ENCODE measurements around the gene RASL11A. TPM values are rescaled to one million over a fixed set of nuclear protein-coding genes. Genes with fewer than 3 reads are reported as not detected.

RASL11A gene
- total RNA-seq, 1 experiment from 2014 or later, result 59.7 TPM

DNA sequence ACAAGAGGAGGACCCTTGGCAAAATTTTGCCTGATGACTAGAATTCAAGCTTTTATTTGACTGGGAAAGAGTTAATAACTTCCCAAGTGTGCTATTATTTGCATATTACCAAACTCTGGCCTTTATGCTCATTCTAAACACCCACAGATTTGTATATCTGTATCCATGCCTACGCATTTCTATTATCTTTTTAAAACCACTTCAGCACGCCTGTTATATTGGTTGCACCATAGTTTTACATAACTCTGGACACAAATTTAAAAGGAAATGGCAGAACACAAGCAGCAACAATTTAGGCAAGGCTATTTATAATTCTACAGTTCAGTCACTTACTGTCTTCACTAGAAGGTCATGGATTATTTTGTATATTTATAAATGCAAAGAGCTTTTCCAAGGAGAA lies 3.7 kb upstream of the RASL11A start:
- Histone ChIP-seq H3K4me3 (ENCODE audit: low read length) (no peak overlapping the region), H4K20me1 (ENCODE audit: low read length) (0 out of 2 replicates have a peak, but pooled peaks cover 4% of the 10 kb centered on the region), H3F3A (ENCODE audit: low read length, unreplicated experiment) (no peaks in the 10 kb centered on the region), H3K79me2 (ENCODE audit: low read length) (peaks cover 8% of the 10 kb centered on the region), H3K4me2 (ENCODE audit: low read length) (no peak overlapping the region), H3K27me3 (ENCODE audit: low read length) (no peaks in the 10 kb centered on the region), H3K4me1 (ENCODE audit: insufficient read depth, low read length) (peaks cover 6% of the 10 kb centered on the region; the same call in 1 of the 2 replicates), H3K36me3 (ENCODE audit: low read depth, low read length) (no peaks in the 10 kb centered on the region), H3K9me3 (ENCODE audit: low read length) (no peaks in the 10 kb centered on the region), H2AFZ (ENCODE audit: low read length) (no peak overlapping the region), H3K9me2 (replicated peaks; ENCODE audit: low read length) (no peaks in the 10 kb centered on the region), H3K9ac (ENCODE audit: low read length) (no peak overlapping the region), H3K27ac (ENCODE audit: low read length) (no peak overlapping the region)
- no peak for DNase-seq
- ATAC-seq, result no peak
- ChIA-PET POLR2A (ENCODE audit: unreplicated experiment) (no interaction called here), CTCF (interaction anchor here (0.7 kb wide), 1 partner anchor 9 kb away, joined by 3 read pairs; no protein-coding TSS in a partner anchor)
- TF ChIP-seq EZH2 (IDR thresholded peaks at IDR 0.05; ENCODE audit: low read length, unreplicated experiment), result no peak
- no TSS peak for BruUV-seq (replicated peaks)
- intact Hi-C loops (cut with micrococcal nuclease), result no loop called here

DNA sequence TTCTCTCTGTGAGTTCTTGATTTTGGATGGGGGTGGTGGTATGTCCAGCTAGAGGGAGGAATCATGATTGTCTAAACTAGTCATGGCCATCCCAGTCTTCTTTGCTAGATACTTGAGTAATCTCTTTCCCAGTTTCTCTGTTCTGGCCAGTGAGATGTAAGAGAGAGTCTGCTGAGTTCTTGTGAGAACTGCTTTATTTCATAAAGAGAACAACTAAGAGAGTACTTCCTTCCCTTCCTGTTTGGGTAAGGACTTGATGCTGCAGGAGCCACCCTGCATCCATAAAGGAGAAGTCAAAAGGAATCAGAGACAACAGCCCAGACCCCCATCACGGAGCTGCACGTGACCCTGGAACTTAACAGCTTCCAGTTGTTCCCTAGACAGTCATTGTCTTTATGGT lies 3.0 kb upstream of the RASL11A start:
- peaks cover 8% of the 10 kb centered on the region for H3K79me2 ChIP-seq (ENCODE audit: low read length)
- no TSS peak for BruUV-seq (replicated peaks)
- DNase-seq, result no peak
- H3K9ac ChIP-seq (ENCODE audit: low read length), result no peak overlapping the region
- no peak overlapping the region for H3K4me3 ChIP-seq (ENCODE audit: low read length)
- H2AFZ ChIP-seq (ENCODE audit: low read length), result no peak overlapping the region
- H3K36me3 ChIP-seq (ENCODE audit: low read depth, low read length), result no peaks in the 10 kb centered on the region
- H3K4me1 ChIP-seq (ENCODE audit: insufficient read depth, low read length), result peaks cover 11% of the 10 kb centered on the region
- no peaks in the 10 kb centered on the region for H3F3A ChIP-seq (ENCODE audit: low read length, unreplicated experiment)
- H3K4me2 ChIP-seq (ENCODE audit: low read length), result no peak overlapping the region
- H3K9me3 ChIP-seq (ENCODE audit: low read length), result no peaks in the 10 kb centered on the region
- no peak for ATAC-seq
- ChIA-PET CTCF (interaction anchor here (0.7 kb wide), 1 partner anchor 8 kb away, joined by 3 read pairs; no protein-coding TSS in a partner anchor), POLR2A (ENCODE audit: unreplicated experiment) (no interaction called here)
- no peaks in the 10 kb centered on the region for H3K9me2 ChIP-seq (replicated peaks; ENCODE audit: low read length)
- no peak for TF ChIP-seq EZH2phosphoT487 (IDR thresholded peaks at IDR 0.05; ENCODE audit: borderline replicate concordance, low read length)
- no peak for TF ChIP-seq EZH2 (IDR thresholded peaks at IDR 0.05; ENCODE audit: low read length, unreplicated experiment)
- H4K20me1 ChIP-seq (ENCODE audit: low read length), result 0 out of 2 replicates have a peak, but pooled peaks cover 4% of the 10 kb centered on the region
- intact Hi-C loops (cut with micrococcal nuclease), result no loop called here
- H3K27ac ChIP-seq (ENCODE audit: low read length), result no peak overlapping the region
- H3K27me3 ChIP-seq (ENCODE audit: low read length), result no peaks in the 10 kb centered on the region

DNA sequence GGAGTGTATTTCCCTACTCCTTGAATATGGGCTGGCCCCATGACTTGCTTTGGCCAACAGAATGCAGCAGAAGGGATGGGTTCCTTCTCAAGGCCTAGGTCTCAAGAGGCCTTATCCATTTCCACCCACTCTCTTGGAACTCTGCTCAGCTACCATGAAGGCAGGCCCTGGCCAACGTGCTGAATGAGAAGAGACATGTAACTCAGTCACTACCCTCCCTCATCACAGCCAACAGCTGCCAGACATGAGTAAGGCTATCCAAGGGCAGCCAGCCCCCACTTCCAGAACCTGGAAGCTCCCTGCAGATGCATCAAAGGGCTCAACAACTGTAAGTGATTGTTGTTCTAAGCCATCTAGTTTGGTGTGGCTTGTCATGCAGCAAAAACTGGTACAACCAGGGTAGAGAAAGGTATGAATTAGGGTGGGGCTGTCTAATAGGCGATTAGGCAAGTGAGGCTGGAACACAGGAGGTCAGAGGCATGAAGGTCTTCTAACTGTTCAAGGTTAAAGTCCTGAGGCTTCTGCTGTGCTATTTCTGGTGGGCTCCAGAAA lies 1.4 kb upstream of the RASL11A start:
- BruUV-seq (replicated peaks), result no TSS peak
- Histone ChIP-seq H3K4me1 (ENCODE audit: insufficient read depth, low read length) (peaks cover 18% of the 10 kb centered on the region), H3K27ac (ENCODE audit: low read length) (no peak overlapping the region), H3K27me3 (ENCODE audit: low read length) (no peaks in the 10 kb centered on the region), H3K9me3 (ENCODE audit: low read length) (no peaks in the 10 kb centered on the region), H2AFZ (ENCODE audit: low read length) (no peak overlapping the region), H3F3A (ENCODE audit: low read length, unreplicated experiment) (no peaks in the 10 kb centered on the region), H3K9me2 (replicated peaks; ENCODE audit: low read length) (no peaks in the 10 kb centered on the region), H3K36me3 (ENCODE audit: low read depth, low read length) (no peaks in the 10 kb centered on the region), H3K4me3 (ENCODE audit: low read length) (no peak overlapping the region), H3K4me2 (ENCODE audit: low read length) (no peak overlapping the region), H3K9ac (ENCODE audit: low read length) (no peak overlapping the region), H3K79me2 (ENCODE audit: low read length) (peaks cover 8% of the 10 kb centered on the region), H4K20me1 (ENCODE audit: low read length) (peaks cover 9% of the 10 kb centered on the region)
- DNase-seq, result no peak
- intact Hi-C loops (cut with micrococcal nuclease), result no loop called here
- TF ChIP-seq EZH2phosphoT487 (IDR thresholded peaks at IDR 0.05; ENCODE audit: borderline replicate concordance, low read length), result no peak
- TF ChIP-seq EZH2 (IDR thresholded peaks at IDR 0.05; ENCODE audit: low read length, unreplicated experiment), result no peak
- TF ChIP-seq, protein P1, sequence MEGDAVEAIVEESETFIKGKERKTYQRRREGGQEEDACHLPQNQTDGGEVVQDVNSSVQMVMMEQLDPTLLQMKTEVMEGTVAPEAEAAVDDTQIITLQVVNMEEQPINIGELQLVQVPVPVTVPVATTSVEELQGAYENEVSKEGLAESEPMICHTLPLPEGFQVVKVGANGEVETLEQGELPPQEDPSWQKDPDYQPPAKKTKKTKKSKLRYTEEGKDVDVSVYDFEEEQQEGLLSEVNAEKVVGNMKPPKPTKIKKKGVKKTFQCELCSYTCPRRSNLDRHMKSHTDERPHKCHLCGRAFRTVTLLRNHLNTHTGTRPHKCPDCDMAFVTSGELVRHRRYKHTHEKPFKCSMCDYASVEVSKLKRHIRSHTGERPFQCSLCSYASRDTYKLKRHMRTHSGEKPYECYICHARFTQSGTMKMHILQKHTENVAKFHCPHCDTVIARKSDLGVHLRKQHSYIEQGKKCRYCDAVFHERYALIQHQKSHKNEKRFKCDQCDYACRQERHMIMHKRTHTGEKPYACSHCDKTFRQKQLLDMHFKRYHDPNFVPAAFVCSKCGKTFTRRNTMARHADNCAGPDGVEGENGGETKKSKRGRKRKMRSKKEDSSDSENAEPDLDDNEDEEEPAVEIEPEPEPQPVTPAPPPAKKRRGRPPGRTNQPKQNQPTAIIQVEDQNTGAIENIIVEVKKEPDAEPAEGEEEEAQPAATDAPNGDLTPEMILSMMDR (conservative IDR thresholded peaks at IDR 0.05; ENCODE audit: low read depth, low read length), result no peak
- POLR2A ChIA-PET (ENCODE audit: unreplicated experiment), result no interaction called here
- ATAC-seq, result no peak
- CTCF ChIA-PET, result no interaction called here
